ENCODE measurements around the gene C2orf42. TPM values are rescaled to one million over a fixed set of nuclear protein-coding genes. Genes with fewer than 3 reads are reported as not detected.

The C2orf42 gene
- total RNA-seq, 1 experiment from 2014 or later = 17.1 TPM

GRCh38 chr2:70101174-70101573 lies 89.6 kb downstream of the C2orf42 start:
- no TSS peak for BruUV-seq (replicated peaks)
- Histone ChIP-seq H3K36me3 (ENCODE audit: low read depth, low read length) (no peaks in the 10 kb centered on the region), H3K27me3 (ENCODE audit: low read length) (no peaks in the 10 kb centered on the region), H3K79me2 (ENCODE audit: low read length) (no peaks in the 10 kb centered on the region), H3F3A (ENCODE audit: low read length, unreplicated experiment) (no peaks in the 10 kb centered on the region), H3K27ac (ENCODE audit: low read length) (no peak overlapping the region), H2AFZ (ENCODE audit: low read length) (no peak overlapping the region), H3K9me3 (ENCODE audit: low read length) (no peaks in the 10 kb centered on the region), H3K9me2 (replicated peaks; ENCODE audit: low read length) (no peaks in the 10 kb centered on the region), H3K4me2 (ENCODE audit: low read length) (no peak overlapping the region), H3K4me3 (ENCODE audit: low read length) (no peak overlapping the region), H4K20me1 (ENCODE audit: low read length) (no peaks in the 10 kb centered on the region), H3K4me1 (ENCODE audit: insufficient read depth, low read length) (no peaks in the 10 kb centered on the region), H3K9ac (ENCODE audit: low read length) (no peak overlapping the region)
- CTCF ChIA-PET = no interaction called here
- intact Hi-C loops (cut with micrococcal nuclease) = no loop called here
- DNase-seq = no peak
- TF ChIP-seq EZH2phosphoT487 (IDR thresholded peaks at IDR 0.05; ENCODE audit: borderline replicate concordance, low read length) (no peak), EZH2 (IDR thresholded peaks at IDR 0.05; ENCODE audit: low read length, unreplicated experiment) (no peak), CTCF (conservative IDR thresholded peaks at IDR 0.05; ENCODE audit: low read depth, low read length) (no peak)
- POLR2A ChIA-PET (ENCODE audit: unreplicated experiment) = no interaction called here
- no peak for ATAC-seq

Other genes starting within 250 kb of the C2orf42 start
- 0.12 TPM in 1 of 2 replicates, not detected in the other for gene ASPRV1, start 229.4 kb downstream of the C2orf42 start, total RNA-seq (2014; rRNA removed)
- 39.2 and 59.7 TPM in 2 replicates for gene PCBP1, start 103.5 kb downstream of the C2orf42 start, total RNA-seq (2014; rRNA removed)
- gene TIA1, start 57.6 kb upstream of the C2orf42 start, total RNA-seq (2014; rRNA removed) = 82.5 and 123 TPM in 2 replicates
- 16.1 and 17.5 TPM in 2 replicates for gene PCYOX1, start 67.1 kb upstream of the C2orf42 start, total RNA-seq (2014; rRNA removed)
- gene SNRPG, start 102.7 kb upstream of the C2orf42 start, total RNA-seq (2014; rRNA removed) = 489 and 572 TPM in 2 replicates
- 67.6 and 70.8 TPM in 2 replicates for gene FAM136A, start 111.0 kb upstream of the C2orf42 start, total RNA-seq (2014; rRNA removed)